ENCODE data around the gene KLHDC7A.

Gene KLHDC7A

GRCh38 chr1:18533259-18533658 is 52.5 kb downstream of the KLHDC7A start:
- no peak for DNase-seq (ENCODE audit: low spot score)
- in situ Hi-C loops (cut with MboI; ENCODE audit: low pct_unique_long_range_greater_than_20kb, low sequenced_read_pairs, unreplicated experiment): no loop called here
- no peak for TF ChIP-seq CTCF (IDR thresholded peaks at IDR 0.05; ENCODE audit: extremely low read depth, insufficient read depth, missing control alignments)

- TF ChIP-seq CTCF (IDR thresholded peaks at IDR 0.05; ENCODE audit: extremely low read depth, insufficient read depth, missing control alignments): no peak
- in situ Hi-C loops (cut with MboI; ENCODE audit: low pct_unique_long_range_greater_than_20kb, low sequenced_read_pairs, unreplicated experiment): no loop called here
- no peak for DNase-seq (ENCODE audit: low spot score)
Observed at GRCh38 chr1:18534810-18535205, 54.1 kb downstream of the KLHDC7A start.

All from GM13977 (cell line).